Ammon's horn (tissue), 1 donor: ENCODE measurements around the gene HAVCR1.

ENCODE experiments used
- DNase-seq: peaks from one replicate; pipeline ENCODE4 v3.0.0-alpha.2; 2016; ENCODE audit warnings: low spot score

Gene HAVCR1

GRCh38 chr5:156991714-156992113 is 67.2 kb downstream of the HAVCR1 start:
- peak; percentile 15 for DNase-seq

DNA sequence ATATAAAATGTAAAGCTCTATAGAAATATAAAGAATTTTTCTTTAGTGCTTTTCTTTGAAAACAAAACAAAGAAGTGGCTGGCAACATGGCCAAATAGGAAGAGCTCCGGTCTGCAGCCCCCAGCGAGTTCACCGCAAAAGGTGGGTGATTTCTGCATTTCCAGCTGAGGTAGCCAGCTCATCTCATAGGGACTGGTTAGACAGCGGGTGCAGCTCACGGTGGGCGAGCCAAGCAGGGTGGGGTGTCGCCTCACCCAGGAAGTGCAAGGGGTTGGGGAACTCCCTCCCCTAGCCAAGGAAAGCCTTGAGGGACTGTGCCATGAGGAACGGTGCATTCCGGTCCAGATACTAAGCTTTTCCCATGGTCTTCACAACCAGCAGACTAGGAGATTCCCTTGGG is 74.9 kb downstream of the HAVCR1 start:
- no peak for DNase-seq

DNA sequence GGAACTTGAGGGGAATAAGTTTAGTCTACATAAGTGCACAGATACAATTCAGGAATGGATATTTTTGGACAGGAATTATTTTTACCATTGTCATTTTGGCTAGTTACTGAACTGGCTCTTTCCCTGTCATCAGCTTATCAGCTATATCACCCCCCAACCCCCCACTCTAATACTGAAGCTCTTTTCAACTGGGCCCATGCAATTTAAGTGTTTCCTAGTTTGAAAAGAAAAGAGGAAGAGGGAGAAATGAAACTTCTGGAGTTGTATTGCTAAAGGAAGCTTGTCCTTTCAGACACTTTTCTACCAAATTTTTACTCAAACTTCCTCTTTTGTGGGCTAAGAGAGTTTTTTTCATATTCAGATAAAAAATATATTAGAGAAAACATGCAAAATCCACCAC is 77.4 kb downstream of the HAVCR1 start:
- peak; percentile 4 for DNase-seq
